CD4-positive, alpha-beta T cell treated with Interleukin-12 subunit alpha and Interleukin-12 subunit beta, for 1 hour (primary cell): ENCODE results near the gene HSD17B14.
"Not testable (repeated sequence)": the region's sequence is repeated elsewhere in the genome, so short reads cannot be mapped to it uniquely, and the experiment has no call there.

Experiments
- DNase-seq: peaks from one replicate; pipeline ENCODE4 v3.0.0-alpha.2; 2020

HSD17B14 gene

DNA sequence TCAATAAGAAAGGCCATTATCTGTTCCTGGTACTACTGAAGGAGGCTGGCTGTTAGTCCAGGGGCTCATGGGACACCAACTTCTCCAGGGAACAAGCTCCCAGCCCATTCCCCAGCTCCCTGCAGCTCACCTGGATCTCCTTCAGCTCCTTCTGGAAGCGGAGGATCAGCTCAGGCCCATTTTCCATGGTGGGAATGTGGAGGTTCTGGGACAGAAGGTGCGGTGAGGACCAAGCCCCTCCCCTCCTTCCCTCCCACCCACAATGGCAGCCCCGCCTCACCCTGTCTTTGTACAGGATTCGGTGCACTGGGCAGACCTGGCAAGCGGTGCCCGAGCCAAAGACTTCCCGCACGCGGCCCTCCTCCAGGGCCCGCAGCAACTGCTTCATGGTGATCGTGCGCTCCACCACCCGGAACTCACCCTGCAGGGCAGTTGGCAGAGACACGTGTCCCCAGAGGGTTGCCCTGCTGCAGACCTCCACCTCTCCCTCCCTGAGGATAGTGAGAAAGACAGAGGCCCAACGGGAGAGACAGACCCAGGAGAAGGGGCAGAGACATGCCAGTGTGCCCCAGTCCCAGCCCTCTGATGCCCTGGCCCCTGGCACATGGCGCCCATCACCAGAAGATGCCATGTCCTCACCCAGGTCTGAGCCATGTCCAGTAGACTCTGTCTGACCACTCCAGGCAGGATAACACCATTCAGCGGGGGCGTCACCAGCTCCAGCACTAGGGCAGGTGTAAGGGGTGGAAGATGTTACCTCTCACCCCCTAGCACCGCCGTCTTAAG is 39.8 kb downstream of the HSD17B14 start:
- DNase-seq: no peak

DNA sequence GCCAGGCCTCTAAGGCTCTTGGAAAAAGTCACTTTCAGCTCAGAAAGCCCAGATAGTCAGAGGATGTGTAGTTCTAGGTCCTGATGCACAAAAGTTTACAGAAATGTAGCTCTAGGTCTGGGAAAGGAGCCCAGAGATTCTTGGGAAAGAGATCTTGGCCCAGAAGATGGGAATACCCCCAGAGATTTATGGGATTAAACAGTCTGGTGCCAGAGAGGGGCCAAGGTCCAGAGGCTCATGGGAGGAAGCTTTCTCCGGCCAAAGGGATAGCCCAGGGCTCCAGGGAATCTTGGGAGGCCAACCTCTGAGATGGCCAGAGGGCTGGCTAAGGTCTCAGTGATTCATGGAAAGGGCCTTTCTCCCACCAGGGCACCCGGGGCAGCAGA is 40.6 kb downstream of the HSD17B14 start:
- DNase-seq: no peak

DNA sequence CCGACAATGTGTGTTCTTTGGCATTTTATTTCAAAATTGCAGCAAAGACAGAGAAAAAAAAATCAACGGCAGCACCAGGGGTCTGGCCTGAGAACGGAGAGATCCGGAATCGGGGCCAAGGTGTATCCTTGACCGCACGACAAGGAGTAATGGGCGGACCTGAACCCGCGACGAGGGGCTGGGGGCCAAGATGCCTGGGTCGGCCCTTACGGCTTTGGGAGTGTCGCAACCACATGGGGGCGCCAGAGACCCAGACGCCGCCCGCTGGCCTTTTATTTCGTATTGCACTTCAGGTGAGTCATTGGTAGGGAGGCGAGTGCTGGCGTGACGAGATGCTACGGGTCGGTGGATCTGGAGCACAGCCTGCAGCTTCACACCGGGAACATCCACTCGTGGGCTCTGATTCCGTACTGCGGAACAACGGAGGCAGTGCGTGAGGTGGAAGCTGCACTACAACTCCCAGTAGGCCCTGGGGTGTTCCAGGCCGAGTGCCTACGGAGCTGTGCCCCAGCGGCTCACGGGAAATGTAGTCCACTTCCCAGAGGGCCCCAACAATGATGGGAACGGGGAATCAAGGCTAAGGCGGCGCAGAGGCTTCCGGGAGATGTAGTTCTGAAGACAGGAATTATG is 41.1 kb downstream of the HSD17B14 start:
- DNase-seq: peak; percentile 91

DNA sequence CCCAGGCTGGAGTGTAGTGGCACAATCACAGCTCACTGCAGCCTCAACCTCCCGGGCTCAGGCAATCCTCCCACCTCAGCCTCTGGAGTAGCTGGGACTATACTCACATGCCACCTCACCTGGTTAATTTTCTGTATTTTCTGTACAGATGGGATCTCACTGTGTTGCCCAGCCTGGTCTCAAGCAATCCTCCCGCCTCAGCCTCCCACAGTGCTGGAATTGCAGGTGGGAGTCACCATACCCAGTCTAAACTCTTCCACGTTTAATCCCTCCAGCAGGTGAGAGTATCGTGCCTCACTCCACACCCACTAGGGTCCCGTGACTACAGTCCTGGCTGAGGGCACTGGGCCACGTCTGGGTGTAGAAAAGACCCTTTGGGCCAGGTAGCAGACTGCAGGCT is 42.0 kb downstream of the HSD17B14 start:
- no peak for DNase-seq

DNA sequence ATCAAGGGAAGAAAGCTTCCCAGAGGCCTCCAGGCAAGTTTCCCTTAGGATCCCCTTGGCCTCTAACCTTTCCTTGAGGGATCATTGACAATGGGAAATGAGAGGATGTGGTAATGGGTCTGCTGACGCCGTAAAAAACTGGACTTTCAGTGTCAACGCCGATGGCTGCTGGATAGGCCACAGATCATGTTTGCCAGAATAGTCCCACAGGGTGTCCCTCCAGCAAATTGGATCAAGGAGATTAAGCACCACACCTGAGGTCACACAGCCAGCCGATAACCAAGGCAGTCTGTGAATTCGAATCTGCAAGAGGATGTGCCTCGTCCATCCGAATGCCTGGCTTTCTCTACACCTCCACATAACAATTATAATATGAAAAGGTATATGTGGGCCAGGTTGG is 43.0 kb downstream of the HSD17B14 start:
- no peak for DNase-seq

DNA sequence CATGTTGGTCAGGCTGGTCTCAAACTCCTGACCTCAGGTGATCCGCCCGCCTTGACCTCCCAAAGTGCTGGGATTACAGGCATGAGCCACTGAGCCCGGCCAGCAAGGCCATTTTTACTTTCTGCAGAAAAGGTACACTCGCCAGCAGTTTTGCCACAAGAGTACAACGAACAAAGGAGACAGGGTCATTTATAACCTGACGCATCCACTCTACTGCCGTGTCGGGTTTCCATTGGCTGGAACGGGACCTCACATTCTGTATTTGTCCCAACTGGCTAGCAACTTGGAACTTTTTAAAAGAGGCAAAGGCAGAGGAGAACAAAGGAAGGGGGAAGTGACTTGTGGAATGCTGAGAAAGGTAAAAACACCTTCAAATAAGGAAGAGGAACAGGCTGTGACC is 49.0 kb downstream of the HSD17B14 start:
- DNase-seq: not testable (repeated sequence)

DNA sequence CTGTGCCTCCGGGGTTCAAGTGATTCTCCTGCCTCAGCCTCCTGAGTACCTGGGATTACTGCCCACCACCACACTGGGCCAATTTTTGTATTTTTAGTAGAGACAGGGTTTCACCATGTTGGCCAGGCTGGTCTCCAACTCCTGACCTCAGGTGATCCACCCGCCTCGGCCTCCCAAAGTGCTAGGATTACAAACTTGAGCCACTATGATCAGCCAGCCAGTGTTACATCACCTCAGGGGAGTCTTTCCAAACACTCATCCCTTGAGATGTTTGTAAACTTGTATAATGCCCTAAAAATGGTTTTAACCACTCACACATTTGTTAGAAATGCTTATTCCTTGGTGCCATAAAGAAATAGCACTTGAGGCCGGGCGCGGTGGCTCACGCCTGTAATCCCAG is 49.9 kb downstream of the HSD17B14 start:
- DNase-seq: not testable (repeated sequence)

DNA sequence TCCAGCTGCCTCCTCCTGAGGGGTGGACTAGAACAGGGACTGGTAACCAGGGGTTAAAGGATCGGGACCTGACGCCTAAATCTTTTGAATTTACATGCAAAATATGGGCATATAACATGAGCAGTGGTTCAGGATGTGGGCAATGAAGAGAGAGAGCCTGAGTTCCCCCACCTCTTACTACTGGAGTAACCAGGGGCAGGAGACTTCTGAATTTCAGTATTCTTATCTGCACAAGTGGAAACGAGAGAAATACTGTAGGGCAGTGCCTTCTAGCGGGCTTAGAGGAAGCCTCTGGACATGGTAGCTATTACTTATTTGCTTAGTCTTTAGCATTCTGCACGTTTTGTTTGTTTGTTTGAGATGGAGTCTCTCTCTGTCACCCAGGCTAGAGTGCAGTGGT is 51.8 kb downstream of the HSD17B14 start:
- DNase-seq: no peak

DNA sequence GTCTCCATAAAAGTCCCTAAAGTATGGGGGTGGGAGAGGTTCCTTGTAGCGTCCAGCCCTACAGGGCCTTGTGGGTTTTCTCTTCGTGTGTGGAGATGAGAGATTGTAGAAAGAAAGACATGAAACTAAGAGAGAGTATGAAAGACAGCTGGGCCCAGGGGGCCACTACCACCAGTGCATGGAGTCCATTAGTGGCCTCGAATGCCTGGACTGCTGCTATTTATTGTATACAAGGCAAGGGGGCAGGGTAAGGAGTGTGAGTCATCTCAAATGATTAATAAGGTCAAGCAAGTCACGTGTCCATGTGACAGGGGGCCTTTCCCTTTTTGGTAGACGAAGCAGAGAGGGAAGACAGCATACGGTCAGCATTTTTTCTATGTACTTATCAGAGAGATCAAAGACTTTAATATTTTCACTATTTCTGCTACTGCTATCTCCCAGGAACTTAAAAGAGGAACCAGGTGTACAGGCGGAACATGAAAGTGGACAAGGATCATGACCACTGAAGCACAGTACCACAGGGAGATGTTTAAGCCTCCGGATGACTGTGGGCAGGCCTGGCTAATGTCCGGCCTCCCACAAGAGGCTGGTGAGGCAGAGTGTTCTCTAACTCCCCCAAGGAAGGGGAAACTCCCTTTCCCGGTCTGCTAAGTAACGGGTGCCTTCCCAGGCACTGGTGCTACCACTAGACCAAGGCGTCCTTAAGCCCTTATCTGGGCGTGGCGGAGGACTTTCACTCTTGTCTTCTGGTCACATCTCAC is 55.5 kb downstream of the HSD17B14 start:
- DNase-seq: no peak

DNA sequence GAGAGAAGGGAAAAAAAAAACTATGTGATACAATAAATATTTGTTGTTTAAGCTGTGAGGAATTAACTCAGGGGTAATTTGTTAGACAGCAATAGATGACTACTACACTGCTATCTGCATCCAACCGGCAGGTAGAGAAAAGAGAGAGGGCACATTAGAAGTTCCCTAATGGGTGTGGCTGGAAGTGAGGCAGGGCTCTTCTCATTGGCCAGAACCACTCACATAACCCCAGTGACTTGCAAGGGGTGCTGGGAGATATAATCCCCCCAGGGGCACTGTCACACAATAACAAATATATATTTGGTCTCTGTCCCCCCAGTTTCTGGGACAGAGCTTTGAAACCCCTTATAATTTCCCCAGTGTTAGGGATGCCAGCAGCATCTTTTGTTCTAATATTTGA is 56.7 kb downstream of the HSD17B14 start:
- no peak for DNase-seq

DNA sequence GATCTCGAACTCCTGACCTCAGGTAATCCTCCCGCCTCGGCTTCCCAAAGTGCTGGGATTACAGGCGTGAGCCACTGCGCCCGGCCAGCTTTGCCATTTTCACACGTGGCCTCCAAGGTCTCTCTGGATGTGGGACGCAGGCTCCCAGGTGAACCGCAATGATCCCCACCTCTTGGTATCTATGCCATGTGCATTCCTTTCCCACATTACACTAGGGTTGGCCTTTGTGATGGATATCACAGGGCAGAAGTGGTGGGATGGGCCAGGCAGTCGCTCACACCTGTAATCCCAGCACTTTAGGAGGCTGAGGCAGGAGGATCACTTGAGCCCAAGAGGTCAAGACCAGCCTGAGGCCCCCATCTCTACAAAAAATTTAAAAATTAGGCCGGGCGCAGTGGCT is 58.6 kb downstream of the HSD17B14 start:
- no peak for DNase-seq

DNA sequence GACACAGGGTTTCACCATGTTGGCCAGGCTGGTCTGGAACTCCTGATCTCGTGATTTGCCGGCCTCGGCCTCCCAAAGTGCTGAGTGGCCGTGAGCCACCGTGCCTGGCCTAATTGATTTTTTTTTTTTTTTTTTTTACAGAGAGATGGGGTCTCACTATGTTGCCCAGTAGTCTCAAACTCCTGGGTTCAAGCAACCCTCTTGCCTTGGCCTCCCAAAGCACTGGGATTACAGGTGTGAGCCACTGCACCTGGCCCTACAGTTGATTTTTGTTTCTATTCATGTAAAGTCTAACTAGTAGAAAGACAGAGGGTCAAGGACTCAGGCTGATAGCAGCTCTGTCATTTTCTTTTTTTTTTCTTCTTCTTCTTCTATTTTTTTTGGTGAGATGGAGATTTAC is 59.2 kb downstream of the HSD17B14 start:
- no peak for DNase-seq

DNA sequence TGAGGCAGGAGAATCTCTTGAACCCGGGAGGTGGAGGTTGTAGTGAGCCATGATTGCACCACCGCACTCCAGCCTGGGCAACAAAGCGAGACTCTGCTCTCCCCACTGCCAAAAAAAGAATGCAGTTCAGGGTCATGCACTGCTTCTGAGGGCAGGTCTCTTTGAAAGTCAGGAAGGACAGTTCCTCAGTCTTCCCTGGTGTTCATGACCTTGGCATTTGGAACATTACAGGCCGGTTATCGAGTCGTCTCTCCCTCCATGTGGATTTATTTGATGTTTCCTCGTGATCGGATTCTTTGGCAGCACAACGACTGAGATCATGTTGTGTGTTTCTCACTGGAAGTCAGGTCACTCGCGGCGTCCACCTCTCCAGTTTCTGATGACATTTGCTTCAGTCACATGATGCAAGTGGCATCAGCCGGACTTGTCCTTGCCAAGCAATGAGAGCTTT is 63.8 kb downstream of the HSD17B14 start:
- no peak for DNase-seq

DNA sequence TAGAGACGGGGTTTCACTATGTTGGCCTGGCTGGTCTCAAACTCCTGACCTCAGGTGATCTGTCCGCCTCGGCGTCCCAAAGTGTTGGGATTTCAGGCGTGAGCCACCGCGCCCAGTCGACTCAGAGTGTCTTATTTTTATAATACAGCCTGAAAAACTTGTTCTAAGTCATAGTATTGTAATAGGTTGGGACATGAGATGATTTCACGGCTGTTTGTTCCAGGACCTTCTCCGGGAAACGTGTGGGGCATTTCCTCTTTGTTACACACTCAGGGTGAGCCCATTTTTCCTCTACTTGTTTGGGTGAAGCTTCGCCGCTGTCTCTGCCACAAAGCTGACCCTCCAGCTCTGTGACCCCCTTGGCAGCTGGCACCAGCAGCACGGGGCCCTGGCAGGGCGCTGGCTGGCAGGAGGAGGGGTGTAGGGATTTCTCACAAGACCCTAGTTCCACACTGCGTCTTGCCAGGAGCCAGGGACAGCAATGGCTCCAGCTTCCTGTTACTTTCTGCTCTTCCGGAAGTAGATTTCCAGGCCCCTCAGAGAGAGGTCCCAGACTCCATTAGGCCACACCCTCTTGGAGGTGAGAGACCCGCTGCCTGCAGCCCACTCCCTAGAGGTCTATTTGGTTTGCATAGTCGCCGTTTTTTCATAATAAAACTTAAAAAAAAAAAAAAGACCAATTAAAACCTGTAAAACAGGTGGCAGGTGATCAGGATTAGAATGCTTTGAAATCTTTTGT is 65.4 kb downstream of the HSD17B14 start:
- no peak for DNase-seq

DNA sequence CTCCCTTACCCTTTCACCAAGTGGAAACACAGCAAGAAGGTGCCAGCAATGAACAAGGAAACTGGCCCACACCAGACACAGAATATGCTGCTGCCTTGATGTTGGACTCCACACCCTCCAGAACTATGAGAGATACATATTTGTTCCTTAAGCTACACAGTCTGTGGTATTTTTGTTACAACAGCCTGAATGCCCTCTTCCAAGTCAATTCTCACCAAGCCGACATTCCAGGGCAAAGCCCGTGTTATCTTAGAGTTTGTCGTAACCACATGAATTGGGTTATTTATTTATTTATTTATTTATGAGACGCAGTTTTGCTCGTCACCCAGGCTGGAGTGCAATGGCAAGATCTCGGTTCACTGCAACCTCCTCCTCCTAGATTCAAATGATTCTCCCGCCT is 66.0 kb downstream of the HSD17B14 start:
- DNase-seq: no peak

DNA sequence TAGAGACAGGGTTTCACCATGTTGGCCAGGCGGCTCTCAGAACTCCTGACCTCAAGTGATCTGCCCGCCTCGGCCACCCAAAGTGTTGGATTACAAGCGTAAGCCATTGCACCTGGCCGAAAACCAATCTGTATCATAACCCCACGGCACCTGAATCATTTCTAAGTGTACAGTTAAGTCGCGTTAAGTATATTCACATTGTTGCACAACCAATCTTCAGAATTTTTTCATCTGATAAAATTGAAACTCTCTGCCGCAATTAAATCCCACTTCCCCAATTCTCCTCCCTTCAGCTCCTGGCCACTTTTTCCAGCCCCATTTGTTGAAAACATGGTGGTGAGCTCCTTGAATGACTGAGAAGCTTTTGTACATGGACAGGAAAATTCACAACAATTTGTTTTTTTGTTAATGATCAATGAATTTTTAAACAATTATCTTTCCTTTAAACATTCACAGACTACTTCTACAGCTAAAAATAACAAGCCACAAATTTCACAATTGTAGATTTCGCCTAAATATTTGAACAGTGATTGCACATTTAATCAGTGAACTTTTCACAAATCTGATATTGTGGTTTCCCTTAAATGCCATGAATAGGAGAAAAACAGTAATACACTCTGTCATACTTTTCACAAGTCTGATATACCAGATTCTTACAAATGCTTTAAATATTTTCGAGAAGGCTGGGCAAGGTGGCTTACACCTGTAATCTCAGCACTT is 67.1 kb downstream of the HSD17B14 start:
- no peak for DNase-seq

DNA sequence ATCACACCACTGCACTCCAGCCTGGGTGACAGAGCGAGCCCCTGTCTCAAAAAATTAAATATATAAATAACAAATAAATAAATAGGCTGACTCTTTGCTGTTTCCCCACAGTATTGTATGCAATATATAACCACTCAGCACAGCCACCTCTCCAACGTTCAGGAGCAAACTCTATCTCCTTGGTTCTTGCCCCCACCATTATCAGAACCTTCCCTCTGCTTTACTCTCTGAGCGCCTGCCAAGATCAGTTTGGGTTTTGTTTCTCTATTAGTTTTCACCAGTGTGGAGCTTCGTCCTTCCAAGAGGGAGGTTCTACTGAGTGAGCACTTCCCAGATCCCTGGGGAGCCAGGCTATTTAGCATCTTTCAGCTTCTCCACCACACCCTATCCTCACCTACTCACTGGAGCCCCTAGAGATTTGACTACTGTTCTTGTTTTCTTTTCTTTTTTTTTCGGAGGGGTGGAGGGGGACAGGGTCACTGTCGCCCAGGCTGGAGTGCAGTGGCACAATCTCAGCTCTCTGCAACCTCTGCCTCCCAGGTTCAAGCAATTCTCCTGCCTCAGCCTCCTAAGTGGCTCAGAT is 68.0 kb downstream of the HSD17B14 start:
- DNase-seq: not testable (repeated sequence)

DNA sequence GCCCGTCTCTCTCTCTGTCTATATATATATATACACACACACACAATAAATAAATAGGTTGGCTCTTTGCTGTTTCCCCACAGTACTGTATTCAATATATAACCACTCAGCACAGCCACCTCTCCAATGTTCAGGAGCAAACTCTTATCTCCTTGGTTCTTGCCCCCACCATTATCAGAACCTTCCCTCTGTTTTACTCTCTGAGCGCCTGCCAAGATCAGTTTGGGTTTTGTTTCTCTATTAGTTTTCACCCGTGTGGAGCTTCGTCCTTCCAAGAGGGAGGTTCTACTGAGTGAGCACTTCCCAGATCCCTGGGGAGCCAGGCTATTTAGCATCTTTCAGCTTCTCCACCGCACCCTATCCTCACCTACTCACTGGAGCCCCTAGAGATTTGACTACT is 70.5 kb downstream of the HSD17B14 start:
- DNase-seq: not testable (repeated sequence)
